Neutrophil (primary cell): ENCODE data around the gene CCR6.

Experiments used
- H3K27ac ChIP-seq: fragments of 200-600 bp; sonication (generic); 2 replicates; pipeline ENCODE4 v1.5.1; 2016; ENCODE audit warnings: mild to moderate bottlenecking, moderate library complexity
- H3K27me3 ChIP-seq: fragments of 200-600 bp; sonication (generic); 2 replicates; pipeline ENCODE4 v1.6.0; 2016; ENCODE audit warnings: mild to moderate bottlenecking
- H3K36me3 ChIP-seq: fragments of 200-600 bp; sonication (generic); 2 replicates; pipeline ENCODE4 v1.5.1; 2017
- H3K4me1 ChIP-seq, 2 experiments: fragments of 200-600 bp in 1 of 2; sonication (generic) in 1 of 2; 1 replicate in 1 of 2; 2 replicates in 1 of 2; pipeline versions ENCODE4 v1.5.1 to v1.6.1; 2013 to 2016; ENCODE audit warnings: low read depth in 1 of 2, low read length in 1 of 2, mild to moderate bottlenecking in 1 of 2, moderate library complexity in 1 of 2; ENCODE audit not compliant: control insufficient read depth in 1 of 2, insufficient read depth in 1 of 2
- H3K4me3 ChIP-seq, 2 experiments: fragments of 200-600 bp in 1 of 2; sonication (generic) in 1 of 2; 1 replicate in 1 of 2; 2 replicates in 1 of 2; pipeline ENCODE4 v1.5.1; 2013 to 2016; ENCODE audit warnings: low read depth in 1 of 2, low read length in 1 of 2, mild to moderate bottlenecking in 1 of 2, moderate library complexity in 1 of 2
- H3K9me3 ChIP-seq: fragments of 200-600 bp; sonication (generic); 2 replicates; pipeline ENCODE4 v1.5.1; 2016
- CTCF ChIP-seq: fragments of 200-600 bp; sonication (generic); IDR thresholded peaks from 2 replicates; pipeline ENCODE4 v1.5.1; 2016; ENCODE audit warnings: antibody characterized with exemption

CCR6 gene

GRCh38 chr6:167157863-167158262 lies 35.0 kb downstream of the CCR6 start, which contains the start of gene GPR31:
Gene GPR31, minus strand, starts transcription at chr6:167157980. Its CDS starts 149 bp downstream, at chr6:167157831.
- Histone ChIP-seq H3K27ac (no peak within 1 kb of the TSS), H3K4me3 (no peak within 1 kb of the TSS), H3K9me3 (no peaks in the 10 kb centered on the region), H3K4me1 (no peaks in the 10 kb centered on the region), H3K36me3 (no peaks in the 10 kb centered on the region), H3K27me3 (no peaks in the 10 kb centered on the region)
- no peak for TF ChIP-seq CTCF

GRCh38 chr6:167161851-167162467 lies 39.1 kb downstream of the CCR6 start:
- no peaks in the 10 kb centered on the region for H3K9me3 ChIP-seq
- H3K4me3 ChIP-seq = no peak overlapping the region
- H3K27ac ChIP-seq = no peak overlapping the region
- no peak for TF ChIP-seq CTCF
- no peaks in the 10 kb centered on the region for H3K36me3 ChIP-seq
- H3K27me3 ChIP-seq = no peaks in the 10 kb centered on the region
- no peaks in the 10 kb centered on the region for H3K4me1 ChIP-seq

- Histone ChIP-seq H3K9me3 (no peaks in the 10 kb centered on the region), H3K4me3 (no peak overlapping the region), H3K36me3 (no peaks in the 10 kb centered on the region), H3K27ac (no peak overlapping the region), H3K27me3 (no peaks in the 10 kb centered on the region), H3K4me1 (no peaks in the 10 kb centered on the region)
- TF ChIP-seq CTCF = no peak
Measured at GRCh38 chr6:167162591-167162990, 39.7 kb downstream of the CCR6 start.

- no peaks in the 10 kb centered on the region for H3K4me1 ChIP-seq
- H3K4me3 ChIP-seq = no peak overlapping the region
- H3K27me3 ChIP-seq = no peaks in the 10 kb centered on the region
- no peak for TF ChIP-seq CTCF
- no peaks in the 10 kb centered on the region for H3K36me3 ChIP-seq
- H3K9me3 ChIP-seq = no peaks in the 10 kb centered on the region
- no peak overlapping the region for H3K27ac ChIP-seq
Measured at GRCh38 chr6:167163476-167164011, 40.6 kb downstream of the CCR6 start.

GRCh38 chr6:167164261-167164660 lies 41.4 kb downstream of the CCR6 start:
- H3K4me1 ChIP-seq = no peaks in the 10 kb centered on the region
- TF ChIP-seq CTCF = no peak
- no peak overlapping the region for H3K4me3 ChIP-seq
- H3K27me3 ChIP-seq = no peaks in the 10 kb centered on the region
- no peaks in the 10 kb centered on the region for H3K9me3 ChIP-seq
- H3K27ac ChIP-seq = no peak overlapping the region
- H3K36me3 ChIP-seq = no peaks in the 10 kb centered on the region
